Kidney tubule cell (primary cell): ENCODE results near the gene PCGF3.
A peak's percentile ranks its signal among the peaks of the same experiment; 100 is the strongest.
"Not testable (repeated sequence)": the region's sequence is repeated elsewhere in the genome, so short reads cannot be mapped to it uniquely, and the experiment has no call there.

ENCODE experiments used
- DNase-seq: peaks from one replicate; pipeline ENCODE4 v3.0.0-alpha.2; 2018; ENCODE audit warnings: low spot score

Gene PCGF3

GRCh38 chr4:683247-683897, 22.3 kb upstream of the PCGF3 start:
- no peak for DNase-seq

GRCh38 chr4:683982-684622, 21.5 kb upstream of the PCGF3 start:
- DNase-seq, result peak; percentile 51

- no peak for DNase-seq
Measured at GRCh38 chr4:684623-685327, 20.9 kb upstream of the PCGF3 start.

GRCh38 chr4:685679-686412, 19.8 kb upstream of the PCGF3 start:
- no peak for DNase-seq

- DNase-seq, result no peak
Measured at GRCh38 chr4:686413-687040, 19.1 kb upstream of the PCGF3 start.

GRCh38 chr4:687048-687970, 18.3 kb upstream of the PCGF3 start:
- peak; percentile 92 for DNase-seq

GRCh38 chr4:687971-688853, 17.4 kb upstream of the PCGF3 start:
- no peak for DNase-seq

- DNase-seq, result peak; percentile 26
Measured at GRCh38 chr4:688854-689681, 16.6 kb upstream of the PCGF3 start, which contains the start of gene SLC49A3. TSS of gene SLC49A3 (minus strand) at chr4:689151. CDS start at chr4:689127, 24 bp downstream.

- DNase-seq, result no peak
Measured at GRCh38 chr4:689723-690122, 15.9 kb upstream of the PCGF3 start.

GRCh38 chr4:692771-693554, 12.7 kb upstream of the PCGF3 start:
- DNase-seq, result no peak

GRCh38 chr4:694341-694940, 11.2 kb upstream of the PCGF3 start:
- DNase-seq, result not testable (repeated sequence)

- DNase-seq, result no peak
Measured at GRCh38 chr4:699816-700580, 5.6 kb upstream of the PCGF3 start.

GRCh38 chr4:700587-701264, 4.9 kb upstream of the PCGF3 start:
- DNase-seq, result no peak

- DNase-seq, result no peak
Measured at GRCh38 chr4:702618-703048, 3.0 kb upstream of the PCGF3 start.

- DNase-seq, result no peak
Measured at GRCh38 chr4:703336-704197, 2.1 kb upstream of the PCGF3 start.
